Measurements from ENCODE around the gene NFIC. TPM values are rescaled to one million over a fixed set of nuclear protein-coding genes. Genes with fewer than 3 reads are reported as not detected.

NFIC gene
- total RNA-seq, 2 donors from 2014 or later, result 111 to 196 TPM

DNA sequence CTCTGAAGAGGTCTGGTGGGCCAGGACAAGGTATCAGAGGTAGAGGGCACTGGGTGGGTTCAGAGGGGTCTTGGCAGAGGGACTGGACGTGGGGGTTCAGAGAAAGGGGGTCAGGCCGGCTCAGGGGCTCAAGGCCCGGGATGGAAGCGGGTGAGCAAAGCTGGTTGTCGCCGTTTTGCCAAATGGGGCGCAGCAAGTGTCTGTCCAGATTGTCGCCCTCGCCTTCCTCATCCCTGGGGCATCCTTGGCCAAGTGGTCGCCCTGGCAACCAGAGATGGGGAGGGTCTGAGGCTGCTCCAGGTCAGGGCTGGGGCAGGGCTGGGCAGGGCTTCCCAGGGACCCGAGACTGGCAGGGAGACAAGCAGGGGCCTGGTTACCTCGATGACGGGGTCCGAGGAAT is 127.3 kb downstream of the NFIC start:
- DNase-seq (ENCODE audit: low spot score), result no peak
- H3K36me3 ChIP-seq, result peaks cover 41% of the 10 kb centered on the region
- TF ChIP-seq, protein P1, sequence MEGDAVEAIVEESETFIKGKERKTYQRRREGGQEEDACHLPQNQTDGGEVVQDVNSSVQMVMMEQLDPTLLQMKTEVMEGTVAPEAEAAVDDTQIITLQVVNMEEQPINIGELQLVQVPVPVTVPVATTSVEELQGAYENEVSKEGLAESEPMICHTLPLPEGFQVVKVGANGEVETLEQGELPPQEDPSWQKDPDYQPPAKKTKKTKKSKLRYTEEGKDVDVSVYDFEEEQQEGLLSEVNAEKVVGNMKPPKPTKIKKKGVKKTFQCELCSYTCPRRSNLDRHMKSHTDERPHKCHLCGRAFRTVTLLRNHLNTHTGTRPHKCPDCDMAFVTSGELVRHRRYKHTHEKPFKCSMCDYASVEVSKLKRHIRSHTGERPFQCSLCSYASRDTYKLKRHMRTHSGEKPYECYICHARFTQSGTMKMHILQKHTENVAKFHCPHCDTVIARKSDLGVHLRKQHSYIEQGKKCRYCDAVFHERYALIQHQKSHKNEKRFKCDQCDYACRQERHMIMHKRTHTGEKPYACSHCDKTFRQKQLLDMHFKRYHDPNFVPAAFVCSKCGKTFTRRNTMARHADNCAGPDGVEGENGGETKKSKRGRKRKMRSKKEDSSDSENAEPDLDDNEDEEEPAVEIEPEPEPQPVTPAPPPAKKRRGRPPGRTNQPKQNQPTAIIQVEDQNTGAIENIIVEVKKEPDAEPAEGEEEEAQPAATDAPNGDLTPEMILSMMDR (IDR thresholded peaks at IDR 0.05), result no peak
- H3K4me3 ChIP-seq, result no peak overlapping the region
- no peak overlapping the region for H3K27ac ChIP-seq
- H3K27me3 ChIP-seq, result no peaks in the 10 kb centered on the region
- no peaks in the 10 kb centered on the region for H3K4me1 ChIP-seq
- no peaks in the 10 kb centered on the region for H3K9me3 ChIP-seq

DNA sequence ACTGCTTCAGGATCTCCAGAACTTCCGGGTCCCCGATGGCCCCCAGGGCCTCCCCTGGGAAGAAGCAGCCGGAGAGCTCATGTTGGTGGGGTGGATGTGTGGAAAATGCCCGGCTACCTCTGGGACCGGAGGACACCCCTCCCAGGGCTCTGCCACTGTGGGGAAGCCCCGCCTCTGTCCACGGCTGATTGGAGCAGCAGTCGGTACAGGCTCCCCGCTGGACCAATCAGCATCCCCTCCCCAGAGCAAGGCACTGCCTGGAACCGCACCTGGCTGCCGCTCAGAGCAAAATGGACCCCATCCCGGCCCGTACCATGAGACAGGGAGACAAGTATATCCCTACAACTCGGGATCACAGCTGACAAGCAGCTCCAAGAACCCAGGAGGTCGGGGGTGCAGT is 127.7 kb downstream of the NFIC start:
- no peaks in the 10 kb centered on the region for H3K9me3 ChIP-seq
- no peaks in the 10 kb centered on the region for H3K27me3 ChIP-seq
- no peak overlapping the region for H3K4me3 ChIP-seq
- DNase-seq (ENCODE audit: low spot score), result no peak
- TF ChIP-seq, protein P1 (IDR thresholded peaks at IDR 0.05), result no peak
- no peaks in the 10 kb centered on the region for H3K4me1 ChIP-seq
- peaks cover 41% of the 10 kb centered on the region for H3K36me3 ChIP-seq
- no peak overlapping the region for H3K27ac ChIP-seq

DNA sequence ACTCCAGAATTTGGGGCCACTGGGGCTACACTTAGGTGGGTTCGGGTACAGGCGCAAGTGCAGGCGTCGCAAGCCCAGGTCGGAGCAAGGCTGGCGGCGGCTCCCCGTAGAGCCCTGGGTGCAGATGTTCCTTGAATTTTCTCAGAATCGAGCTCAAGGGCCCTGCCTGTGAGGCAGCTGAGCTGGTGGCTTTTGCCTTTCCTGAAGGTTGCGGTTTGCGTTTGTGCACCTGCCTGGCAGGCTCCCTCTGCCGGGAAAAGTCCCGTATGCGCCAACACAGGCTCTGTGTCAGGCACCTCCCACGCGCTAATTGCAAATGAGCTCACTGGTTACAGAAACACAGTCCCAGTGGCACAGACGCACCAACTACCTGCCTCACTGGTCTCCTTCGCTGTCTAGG is 128.2 kb downstream of the NFIC start:
- Histone ChIP-seq H3K27me3 (no peaks in the 10 kb centered on the region), H3K4me3 (no peak overlapping the region), H3K4me1 (peaks cover 0 to 3% of the 10 kb centered on the region in 2 donors), H3K9me3 (no peaks in the 10 kb centered on the region), H3K36me3 (peaks cover 41% of the 10 kb centered on the region), H3K27ac (no peak overlapping the region)
- TF ChIP-seq, protein P1 (IDR thresholded peaks at IDR 0.05), result no peak
- no peak for DNase-seq (ENCODE audit: low spot score)

- peaks cover 35% of the 10 kb centered on the region for H3K36me3 ChIP-seq
- no peak overlapping the region for H3K27ac ChIP-seq
- no peaks in the 10 kb centered on the region for H3K9me3 ChIP-seq
- DNase-seq (ENCODE audit: low spot score), result no peak
- H3K27me3 ChIP-seq, result no peaks in the 10 kb centered on the region
- H3K4me1 ChIP-seq, result peaks cover 0 to 12% of the 10 kb centered on the region in 2 donors
- TF ChIP-seq, protein P1 (IDR thresholded peaks at IDR 0.05), result no peak
- no peak overlapping the region for H3K4me3 ChIP-seq
These were observed 130.2 kb downstream of the NFIC start for GRCh38 chr19:3496392-3497273.

DNA sequence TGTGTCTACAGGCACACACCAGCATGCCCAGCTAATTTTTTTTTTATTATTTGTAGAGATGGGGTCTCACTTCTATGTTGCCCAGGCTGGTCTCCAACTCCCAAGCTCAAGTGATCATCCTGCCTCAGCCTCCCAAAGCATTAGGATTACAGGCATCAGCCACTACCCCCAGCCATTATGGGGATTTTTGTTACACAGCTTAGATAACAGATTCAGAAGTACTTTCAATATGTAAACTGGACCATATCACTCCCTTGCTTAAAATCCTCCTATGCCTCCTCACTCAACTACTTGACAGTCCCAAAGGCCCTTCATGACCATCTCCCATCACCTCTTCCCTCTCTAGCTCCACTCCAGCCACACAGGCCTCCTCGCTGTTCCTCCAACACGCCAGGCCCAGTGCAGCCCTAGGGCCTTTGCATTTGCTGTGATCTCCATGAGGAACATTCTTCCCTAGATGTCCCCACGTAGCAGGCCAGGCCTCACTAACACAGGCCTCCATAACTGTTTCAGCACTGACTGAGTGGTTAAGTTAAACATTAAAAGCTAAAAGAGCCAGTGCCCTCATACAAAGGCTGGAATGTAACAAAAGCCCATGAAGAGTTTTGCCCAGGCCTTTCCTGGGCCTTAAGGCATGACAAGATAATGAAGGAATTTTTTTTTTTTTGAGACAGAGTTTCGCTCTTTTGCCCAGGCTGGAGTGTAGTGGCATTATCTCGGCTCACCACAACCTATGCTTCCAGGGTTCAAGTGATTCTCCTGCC is 131.6 kb downstream of the NFIC start:
- DNase-seq (ENCODE audit: low spot score), result no peak
- Histone ChIP-seq H3K27ac (no peak overlapping the region), H3K9me3 (no peaks in the 10 kb centered on the region), H3K27me3 (no peaks in the 10 kb centered on the region), H3K36me3 (peaks cover 24% of the 10 kb centered on the region), H3K4me3 (no peak overlapping the region), H3K4me1 (peaks cover 0 to 12% of the 10 kb centered on the region in 2 donors)
- TF ChIP-seq, protein P1 (IDR thresholded peaks at IDR 0.05), result no peak
